CD4-positive, alpha-beta T cell (primary cell): ENCODE results near the gene NLGN1. TPM values are rescaled to one million over a fixed set of nuclear protein-coding genes. Genes with fewer than 3 reads are reported as not detected.

Experiments used
- ATAC-seq: fragments of 200-7000 bp; cut with Tn5 transposase; one replicate; pipeline ENCODE4 v1.10.0; 2022; ENCODE audit warnings: mild to moderate bottlenecking; ENCODE audit not compliant: poor library complexity
- CTCF ChIA-PET: fragments of 350-600 bp; sonication (Branson Sonifier 250); formaldehyde crosslinking; loops from one replicate; lab custom pipeline; 2021; ENCODE audit warnings: antibody characterized with exemption, inconsistent platforms; lab: Charles Lee
- POLR2A ChIA-PET: fragments of 350-600 bp; sonication (Branson Sonifier 250); formaldehyde crosslinking; loops from one replicate; lab custom pipeline; 2021; ENCODE audit warnings: antibody characterized with exemption, inconsistent platforms; lab: Charles Lee
- DNase-seq, 14 experiments: peaks; one replicate each; pipeline ENCODE4 v3.0.0-alpha.2; 2013 to 2020; ENCODE audit warnings: mixed read lengths in 2 of 14
- H3K27ac ChIP-seq, 2 donors: one replicate each; pipeline versions ENCODE4 v1.5.1 to v1.7.0; 2013; ENCODE audit warnings: low read length in 2 of 2, low read depth in 1 of 2, mild to moderate bottlenecking in 1 of 2
- H3K27me3 ChIP-seq, 2 experiments: 1 replicate in 1 of 2; 2 replicates in 1 of 2; pipeline versions ENCODE4 v1.6.1 to v1.7.0; 2013; ENCODE audit warnings: low read length in 2 of 2, control low read depth in 1 of 2, mild to moderate bottlenecking in 1 of 2, moderate library complexity in 1 of 2; ENCODE audit not compliant: insufficient read depth in 2 of 2, control insufficient read depth in 1 of 2
- H3K36me3 ChIP-seq: one replicate; pipeline ENCODE4 v1.6.1; 2013; ENCODE audit warnings: low read length, control low read depth; ENCODE audit not compliant: insufficient read depth
- H3K4me1 ChIP-seq: one replicate; pipeline ENCODE4 v1.6.1; 2013; ENCODE audit warnings: low read length, control low read depth; ENCODE audit not compliant: insufficient read depth
- H3K4me3 ChIP-seq: one replicate; pipeline ENCODE4 v1.5.1; 2013; ENCODE audit warnings: mild to moderate bottlenecking, low read length, moderate library complexity
- H3K9me3 ChIP-seq, 2 experiments: 1 replicate in 1 of 2; 2 replicates in 1 of 2; pipeline versions ENCODE4 v1.6.1 to v1.7.0; 2013; ENCODE audit warnings: low read length in 2 of 2, mild to moderate bottlenecking in 2 of 2, control low read depth in 1 of 2, moderate library complexity in 1 of 2; ENCODE audit not compliant: control insufficient read depth in 1 of 2, insufficient read depth in 1 of 2
- H3K27ac Mint-ChIP-seq: one replicate; pipeline ENCODE4 v1.8.0; 2020; ENCODE audit warnings: mixed read lengths
- H3K27me3 Mint-ChIP-seq: one replicate; pipeline ENCODE4 v1.8.0; 2021; ENCODE audit warnings: mixed read lengths
- H3K36me3 Mint-ChIP-seq: one replicate; pipeline ENCODE4 v1.8.0; 2021; ENCODE audit warnings: low read depth, mixed read lengths
- H3K4me1 Mint-ChIP-seq: one replicate; pipeline ENCODE4 v1.8.0; 2021; ENCODE audit warnings: low read depth, mixed read lengths
- H3K4me3 Mint-ChIP-seq: one replicate; pipeline ENCODE4 v1.8.0; 2020; ENCODE audit warnings: mild to moderate bottlenecking, mixed read lengths
- H3K9me3 Mint-ChIP-seq: one replicate; pipeline ENCODE4 v1.8.0; 2020; ENCODE audit warnings: mixed read lengths
- CTCF ChIP-seq: fragments of 200-600 bp; IDR thresholded peaks from one replicate; pipeline ENCODE4 v1.8.0; 2022; ENCODE audit warnings: antibody characterized with exemption, mild to moderate bottlenecking
- intact Hi-C, 2 experiments: fragments of 100-400 bp; cut with DNase I in 1 of 2; cut with micrococcal nuclease in 1 of 2; formaldehyde crosslinking; loops; one replicate each; pipeline versions ENCODE4 v1.15.1 to v1.9.0; 2023 to 2025; cut with DNase I, micrococcal nuclease
- total RNA-seq, 174 experiments: library from RNA in 2 of 174; stranded (reverse) in 2 of 174; gene quantifications; one replicate each; pipeline ENCODE4 v1.2.3 and lab custom pipeline; 2021 to 2026

Gene NLGN1
- total RNA-seq, 2 experiments from 2014 or later, result not detected

- no peaks in the 10 kb centered on the region for H3K36me3 ChIP-seq
- no peak overlapping the region for H3K4me3 ChIP-seq
- no peaks in the 10 kb centered on the region for H3K36me3 Mint-ChIP-seq
- ChIA-PET CTCF (no interaction called here), POLR2A (no interaction called here)
- H3K4me3 Mint-ChIP-seq, result no peak overlapping the region
- H3K4me1 Mint-ChIP-seq, result no peaks in the 10 kb centered on the region
- intact Hi-C loops, result no loop called here
- H3K27me3 Mint-ChIP-seq, result no peaks in the 10 kb centered on the region
- H3K4me1 ChIP-seq, result no peaks in the 10 kb centered on the region
- no peaks in the 10 kb centered on the region for H3K9me3 ChIP-seq
- no peak for TF ChIP-seq CTCF
- DNase-seq (no peak), ATAC-seq (no peak)
- no peak overlapping the region for H3K27ac Mint-ChIP-seq
- H3K27me3 ChIP-seq, result no peaks in the 10 kb centered on the region
- H3K9me3 Mint-ChIP-seq, result no peaks in the 10 kb centered on the region
- H3K27ac ChIP-seq, result no peak overlapping the region
Observed at GRCh38 chr3:174310475-174310983, 913.0 kb downstream of the NLGN1 start.

- no peak overlapping the region for H3K27ac Mint-ChIP-seq
- no peak overlapping the region for H3K4me3 Mint-ChIP-seq
- ChIA-PET CTCF (no interaction called here), POLR2A (no interaction called here)
- peaks cover 11% of the 10 kb centered on the region for H3K9me3 Mint-ChIP-seq
- H3K36me3 Mint-ChIP-seq, result no peaks in the 10 kb centered on the region
- H3K4me1 ChIP-seq, result no peaks in the 10 kb centered on the region
- no peak overlapping the region for H3K27ac ChIP-seq
- H3K4me1 Mint-ChIP-seq, result no peaks in the 10 kb centered on the region
- intact Hi-C loops, result no loop called here
- ATAC-seq, result no peak
- H3K36me3 ChIP-seq, result no peaks in the 10 kb centered on the region
- no peaks in the 10 kb centered on the region for H3K9me3 ChIP-seq
- no peaks in the 10 kb centered on the region for H3K27me3 ChIP-seq
- H3K27me3 Mint-ChIP-seq, result no peaks in the 10 kb centered on the region
- no peak for DNase-seq
- no peak overlapping the region for H3K4me3 ChIP-seq
- TF ChIP-seq CTCF, result no peak
Observed at GRCh38 chr3:174315225-174315624, 917.7 kb downstream of the NLGN1 start.

GRCh38 chr3:174317005-174317404, 919.5 kb downstream of the NLGN1 start:
- Mint-ChIP-seq H3K36me3 (no peaks in the 10 kb centered on the region), H3K4me3 (no peak overlapping the region), H3K9me3 (peaks cover 14% of the 10 kb centered on the region), H3K4me1 (no peaks in the 10 kb centered on the region), H3K27me3 (no peaks in the 10 kb centered on the region), H3K27ac (no peak overlapping the region)
- Histone ChIP-seq H3K27ac (no peak overlapping the region), H3K4me1 (no peaks in the 10 kb centered on the region), H3K4me3 (no peak overlapping the region), H3K27me3 (no peaks in the 10 kb centered on the region), H3K9me3 (no peaks in the 10 kb centered on the region), H3K36me3 (no peaks in the 10 kb centered on the region)
- ChIA-PET CTCF (no interaction called here), POLR2A (no interaction called here)
- ATAC-seq (no peak), DNase-seq (no peak)
- intact Hi-C loops, result no loop called here
- TF ChIP-seq CTCF, result no peak
